Cardiac muscle cell (in vitro differentiated cells and primary cell): ENCODE results near the gene PCBD2. TPM values are rescaled to one million over a fixed set of nuclear protein-coding genes. Genes with fewer than 3 reads are reported as not detected.

Experiments
- DNase-seq, 2 donors: peaks; one replicate each; pipeline versions ENCODE4 v3.0.0 to v3.0.0-alpha.2; 2010 to 2017; ENCODE audit warnings: low read depth in 1 of 2, low spot score in 1 of 2
- H3K27ac ChIP-seq: fragments of 200-600 bp; sonication (generic); 2 replicates; pipeline ENCODE4 v1.5.1; 2016
- H3K27me3 ChIP-seq: fragments of 200-600 bp; sonication (generic); 2 replicates; pipeline ENCODE4 v1.6.0; 2016; ENCODE audit warnings: control low read depth
- H3K36me3 ChIP-seq: fragments of 200-600 bp; sonication (generic); 2 replicates; pipeline ENCODE4 v1.5.1; 2016; ENCODE audit warnings: control low read depth
- H3K4me1 ChIP-seq: fragments of 200-600 bp; sonication (generic); 2 replicates; pipeline ENCODE4 v1.8.1; 2017; ENCODE audit warnings: low read depth, mild to moderate bottlenecking, mixed run types
- H3K4me3 ChIP-seq: fragments of 200-600 bp; sonication (generic); 2 replicates; pipeline ENCODE4 v1.5.1; 2016; ENCODE audit warnings: mild to moderate bottlenecking
- H3K9me3 ChIP-seq: fragments of 200-600 bp; sonication (generic); 2 replicates; pipeline ENCODE4 v1.5.1; 2017; ENCODE audit warnings: low read depth, mild to moderate bottlenecking, control low read depth
- CTCF ChIP-seq: IDR thresholded peaks from 2 replicates; pipeline ENCODE4 v1.5.1; 2012; ENCODE audit warnings: low read depth, mild to moderate bottlenecking, low read length
- polyA plus RNA-seq: library from polyadenylated mRNA; unstranded; fragments of >200 nt; fragmentation: Nextera tagmentation; extraction: Ambion mirVana; gene quantifications from 2 replicates; pipeline ENCODE4 v1.2.1, GENCODE V29; 2016
- total RNA-seq: library from RNA; depleted of rRNA; stranded (reverse); fragments of >200 nt; gene quantifications from 2 replicates; pipeline ENCODE4 v1.2.3, GENCODE V29; 2016

Gene PCBD2
- total and polyA plus RNA-seq, 2 experiments from 2014 or later, result 9.8 to 15.3 TPM

- H3K36me3 ChIP-seq, result no peaks in the 10 kb centered on the region
- H3K9me3 ChIP-seq, result no peaks in the 10 kb centered on the region
- no peak for TF ChIP-seq CTCF
- no peaks in the 10 kb centered on the region for H3K27me3 ChIP-seq
- no peak overlapping the region for H3K27ac ChIP-seq
- DNase-seq, result no peak
- H3K4me1 ChIP-seq, result no peaks in the 10 kb centered on the region
- no peak overlapping the region for H3K4me3 ChIP-seq
Observed at GRCh38 chr5:134949316-134949715, 44.4 kb downstream of the PCBD2 start.

GRCh38 chr5:134957920-134958608 is 53.1 kb downstream of the PCBD2 start:
- H3K4me1 ChIP-seq, result no peaks in the 10 kb centered on the region
- DNase-seq, result no peak
- no peak for TF ChIP-seq CTCF

GRCh38 chr5:134958755-134959154 is 53.8 kb downstream of the PCBD2 start:
- no peak for TF ChIP-seq CTCF
- no peaks in the 10 kb centered on the region for H3K9me3 ChIP-seq
- no peaks in the 10 kb centered on the region for H3K36me3 ChIP-seq
- no peaks in the 10 kb centered on the region for H3K27me3 ChIP-seq
- no peak overlapping the region for H3K4me3 ChIP-seq
- no peak for DNase-seq
- H3K27ac ChIP-seq, result no peak overlapping the region
- no peaks in the 10 kb centered on the region for H3K4me1 ChIP-seq

More at GRCh38 chr5:134957920-134958608, 53.1 kb downstream of the PCBD2 start:
- no peaks in the 10 kb centered on the region for H3K9me3 ChIP-seq
- H3K27me3 ChIP-seq, result no peaks in the 10 kb centered on the region
- H3K4me3 ChIP-seq, result no peak overlapping the region
- no peaks in the 10 kb centered on the region for H3K36me3 ChIP-seq
- H3K27ac ChIP-seq, result no peak overlapping the region

GRCh38 chr5:134963098-134963497 is 58.2 kb downstream of the PCBD2 start:
- Histone ChIP-seq H3K27me3 (no peaks in the 10 kb centered on the region), H3K4me1 (no peaks in the 10 kb centered on the region), H3K27ac (no peak overlapping the region), H3K4me3 (no peak overlapping the region), H3K36me3 (no peaks in the 10 kb centered on the region), H3K9me3 (no peaks in the 10 kb centered on the region)
- no peak for DNase-seq
- TF ChIP-seq CTCF, result no peak

- Histone ChIP-seq H3K27me3 (no peaks in the 10 kb centered on the region), H3K27ac (no peak overlapping the region), H3K36me3 (no peaks in the 10 kb centered on the region), H3K9me3 (no peaks in the 10 kb centered on the region), H3K4me1 (no peaks in the 10 kb centered on the region), H3K4me3 (no peak overlapping the region)
- no peak for DNase-seq
- no peak for TF ChIP-seq CTCF
Observed at GRCh38 chr5:134964359-134965270, 59.7 kb downstream of the PCBD2 start.
